NCI-H526 treated with DMSO at 0.1 percent for 48 hours (cell line): ENCODE measurements around the gene CCNC.

Experiments
- DNase-seq: peaks from one replicate; lab custom pipeline; 2025; lab: John Stamatoyannopoulos, UW

The CCNC gene

DNA sequence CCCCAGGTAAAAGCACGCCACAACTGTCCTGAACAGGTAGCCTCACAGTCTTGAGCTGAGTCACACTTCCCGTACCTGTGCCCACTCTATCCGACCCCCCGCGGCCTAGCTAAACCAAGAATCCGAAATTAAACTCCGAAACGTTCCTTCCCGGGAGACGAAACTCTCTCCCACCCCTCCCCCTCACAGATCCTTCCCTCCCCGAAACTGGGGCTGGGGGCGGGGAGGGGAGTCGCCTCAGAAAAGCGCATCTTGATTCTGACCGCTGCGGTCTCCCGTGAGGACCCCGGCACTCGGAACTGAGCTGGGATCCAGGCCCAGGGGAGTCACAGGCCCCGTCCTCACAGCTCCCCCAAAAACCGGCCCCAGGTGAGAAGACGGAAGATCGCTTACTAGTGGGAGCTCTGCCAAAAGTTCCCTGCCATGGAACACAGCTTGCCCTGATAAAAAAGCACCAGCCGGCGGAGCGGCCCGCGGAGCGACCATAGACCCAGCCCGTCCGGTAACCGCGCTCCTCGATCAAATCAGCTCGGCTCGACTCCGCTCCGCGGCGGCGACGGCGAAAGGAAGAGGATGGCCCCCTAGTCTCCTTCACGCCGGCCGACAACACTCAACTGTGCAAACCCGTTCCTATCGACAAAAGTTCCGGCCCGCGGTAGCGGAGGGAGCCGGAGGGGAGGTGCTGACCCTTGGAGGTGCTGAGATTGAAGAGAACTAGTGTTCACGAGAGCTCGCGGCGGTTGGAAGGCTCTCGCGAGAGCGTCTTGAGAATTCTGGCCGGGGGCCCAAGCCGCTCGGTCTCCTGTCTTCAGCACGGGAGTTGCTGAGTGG is at the start of gene CCNC:
Gene CCNC, minus strand, starts transcription at position 558 of the 831 bp plus-strand sequence. Its CDS starts 133 bp downstream, at position 425.
- peak; percentile 84 for DNase-seq

- DNase-seq, result no peak
Observed at GRCh38 chr6:99617131-99617530, 48.7 kb upstream of the CCNC start.

- peak; percentile 53 for DNase-seq
Observed at GRCh38 chr6:99614430-99615186, 46.1 kb upstream of the CCNC start.

GRCh38 chr6:99613705-99614429 is 45.4 kb upstream of the CCNC start:
- peak; percentile 43 for DNase-seq

DNA sequence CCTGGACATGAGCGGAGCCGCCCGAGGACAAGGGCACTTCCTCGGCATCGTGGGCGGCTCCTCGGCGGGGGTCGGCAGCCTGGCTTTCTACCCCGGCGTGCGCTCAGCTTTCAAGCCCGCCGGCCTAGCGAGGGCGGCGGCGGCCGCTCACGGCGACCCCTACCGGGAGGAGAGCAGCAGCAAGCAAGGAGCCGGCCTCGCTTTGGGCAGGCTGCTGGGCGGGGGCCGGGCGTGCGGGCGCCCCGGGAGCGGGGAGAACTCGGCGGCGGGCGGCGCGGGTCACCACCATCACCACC is 44.9 kb upstream of the CCNC start:
- DNase-seq, result peak; percentile 33

DNA sequence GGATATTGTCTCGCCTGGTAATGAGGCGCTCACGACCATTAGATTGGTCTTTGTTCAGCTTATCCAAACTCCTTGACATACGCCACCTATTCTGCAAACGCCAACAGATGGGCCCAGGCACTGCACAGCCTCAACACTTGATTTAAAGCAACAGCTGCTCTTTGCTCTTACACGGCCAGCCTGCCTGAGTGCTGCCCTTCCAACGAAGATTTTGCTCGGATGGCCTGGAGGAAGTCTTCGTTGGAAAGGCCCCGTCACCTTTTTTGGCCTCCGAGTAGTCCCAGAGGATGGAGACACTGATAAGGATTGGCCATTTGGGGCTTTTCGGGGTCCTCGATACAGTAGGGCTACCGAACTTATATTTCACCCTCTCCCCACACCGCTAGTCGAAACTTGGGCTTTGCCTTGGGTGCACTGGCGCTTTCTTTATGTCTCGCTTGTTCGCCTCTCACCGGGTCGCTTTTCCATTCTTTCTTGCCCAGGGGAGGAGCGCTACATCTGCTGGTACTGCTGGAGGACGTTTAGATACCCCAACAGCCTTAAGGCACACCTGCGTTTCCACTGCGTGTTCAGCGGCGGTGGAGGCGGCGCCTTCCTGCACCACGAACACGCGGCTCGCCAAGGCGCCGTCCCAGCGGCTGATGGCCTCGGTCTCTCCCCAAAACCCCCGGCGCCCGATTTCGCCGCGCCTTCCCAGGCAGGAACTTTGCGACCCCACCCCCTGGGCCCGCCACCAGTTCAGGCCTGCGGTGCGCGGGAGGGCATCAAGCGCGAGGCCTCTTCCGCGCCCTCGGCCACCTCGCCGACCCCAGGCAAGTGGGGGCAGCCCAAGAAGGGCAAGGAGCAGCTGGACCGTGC is 44.3 kb upstream of the CCNC start:
- DNase-seq, result no peak

GRCh38 chr6:99611148-99611547 is 42.7 kb upstream of the CCNC start:
- DNase-seq, result no peak

GRCh38 chr6:99609905-99610489 is 41.5 kb upstream of the CCNC start:
- DNase-seq, result no peak

- DNase-seq, result no peak
Observed at GRCh38 chr6:99608886-99609482, 40.5 kb upstream of the CCNC start.

GRCh38 chr6:99608059-99608885 is 39.8 kb upstream of the CCNC start:
- DNase-seq, result no peak

GRCh38 chr6:99607416-99608036 is 39.1 kb upstream of the CCNC start:
- no peak for DNase-seq

GRCh38 chr6:99606656-99607415 is 38.4 kb upstream of the CCNC start, which contains the start of gene PRDM13:
PRDM13 (plus strand) TSS chr6:99606833; CDS start chr6:99607035, 202 bp downstream.
- DNase-seq, result no peak

DNA sequence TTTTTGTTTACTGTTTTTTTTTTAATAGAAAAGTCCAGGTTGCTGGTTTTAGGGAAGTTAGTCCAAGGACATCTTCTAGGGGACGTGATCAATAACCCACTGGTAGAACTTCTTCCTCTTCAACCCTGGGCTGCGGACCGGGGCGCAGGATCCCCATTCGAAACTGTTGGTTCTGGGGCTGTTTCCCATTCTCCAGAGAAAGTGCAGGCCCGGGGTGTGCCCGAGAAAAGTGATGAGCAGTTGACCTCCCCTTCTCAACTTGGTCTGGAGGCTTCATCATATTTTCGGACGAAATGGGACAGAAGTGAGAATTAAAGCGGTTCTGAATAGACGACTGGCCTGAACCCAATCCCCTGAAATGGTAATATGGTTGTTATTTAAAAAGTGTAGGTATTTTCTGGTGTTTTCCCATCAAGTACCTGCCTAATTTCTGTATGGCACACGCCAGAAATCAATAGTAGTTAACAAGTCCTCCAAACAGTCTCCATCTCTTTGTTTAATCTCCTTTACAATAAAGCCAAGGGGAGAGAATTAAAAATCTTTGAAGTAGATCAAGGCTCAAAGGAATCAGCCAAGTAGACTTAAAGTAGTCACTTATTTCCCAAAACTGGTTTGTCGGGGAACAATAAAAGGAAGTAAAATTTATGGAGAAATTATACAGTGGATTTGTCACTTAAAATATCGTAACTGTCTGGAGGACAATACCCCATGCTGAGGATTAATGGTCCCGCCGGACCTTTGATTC is 37.6 kb upstream of the CCNC start:
- DNase-seq, result no peak

- no peak for DNase-seq
Observed at GRCh38 chr6:99605074-99605734, 36.7 kb upstream of the CCNC start.

DNA sequence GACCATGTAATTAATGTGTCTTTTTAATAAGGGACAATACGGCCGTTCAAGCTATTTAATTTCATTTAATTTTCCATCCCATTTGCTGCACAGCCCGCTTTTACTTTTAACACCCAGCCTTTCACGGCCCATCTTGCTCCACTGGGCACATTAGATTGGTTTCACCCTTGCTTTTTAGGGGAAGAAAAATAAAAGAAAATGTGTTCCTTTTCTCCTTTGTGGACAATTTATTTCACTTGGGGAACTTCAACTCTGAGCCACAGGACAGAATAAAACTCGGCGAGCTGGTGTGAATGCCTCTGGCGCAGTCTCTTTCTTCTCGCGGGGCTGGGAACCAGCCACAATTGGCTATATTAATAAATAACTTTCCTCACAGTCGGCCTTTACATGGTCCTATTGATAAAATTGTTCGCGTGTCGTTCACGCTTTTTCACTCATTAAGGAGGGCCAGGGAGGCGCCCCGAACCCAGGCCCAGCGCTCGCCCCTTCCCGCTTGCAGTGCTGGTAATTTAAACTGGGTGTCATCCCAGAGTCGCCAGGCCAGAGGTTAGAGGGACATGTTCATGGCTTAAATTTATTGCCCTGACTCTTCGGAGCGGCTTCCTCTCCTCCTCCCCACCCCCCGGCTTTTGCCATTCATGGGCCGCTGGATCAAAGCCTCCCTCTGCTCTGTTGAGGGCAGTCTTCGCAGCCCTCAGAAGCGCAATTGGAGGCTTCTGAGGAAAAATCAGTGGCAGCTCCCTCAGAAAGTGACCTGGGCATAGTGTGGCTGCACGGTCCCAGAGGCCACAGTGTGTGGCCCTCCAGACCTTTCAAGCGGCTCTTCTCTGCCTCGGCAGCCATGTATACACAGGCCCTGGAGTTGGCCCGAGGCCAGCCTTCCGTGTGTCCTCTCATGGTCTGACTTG is 36.0 kb upstream of the CCNC start:
- no peak for DNase-seq

GRCh38 chr6:99603421-99604165 is 35.1 kb upstream of the CCNC start:
- no peak for DNase-seq
